ENCODE measurements around the gene B4GALT2. TPM values are rescaled to one million over a fixed set of nuclear protein-coding genes. Genes with fewer than 3 reads are reported as not detected.
A peak's percentile ranks its signal among the peaks of the same experiment; 100 is the strongest.

B4GALT2 gene
- total and polyA plus RNA-seq, 2 of the 4 experiments (the other 2 are of a cell fraction): 52.3 to 60.8 TPM

- H3K18ac ChIP-seq (ENCODE audit: low read depth, low read length): no peak overlapping the region
- no peak overlapping the region for H2BK120ac ChIP-seq (ENCODE audit: low read depth, low read length)
- H3K27me3 ChIP-seq (ENCODE audit: control insufficient read depth, insufficient read depth, low read length): no peaks in the 10 kb centered on the region
- CTCF ChIA-PET: no interaction called here
- H4K20me1 ChIP-seq (ENCODE audit: insufficient read depth, low read length): no peaks in the 10 kb centered on the region
- in situ Hi-C loops (cut with MboI; ENCODE audit: low sequenced_read_pairs) (no loop called here), dilution Hi-C loops (cut with HindIII; ENCODE audit: low sequenced_read_pairs, unreplicated experiment) (no loop called here), intact Hi-C loops (cut with micrococcal nuclease) (loop anchor here (10.0 kb wide), 1 partner anchor 312 kb away; no protein-coding TSS in a partner anchor)
- no peaks in the 10 kb centered on the region; the same call in 1 of the 2 replicates for H3K4me1 ChIP-seq (ENCODE audit: control insufficient read depth, insufficient read depth, low read length)
- POLR2A ChIA-PET (ENCODE audit: unreplicated experiment): no interaction called here
- H2BK15ac ChIP-seq (ENCODE audit: low read depth, low read length): no peak overlapping the region
- H3K4ac ChIP-seq (ENCODE audit: low read depth, low read length): no peak overlapping the region
- H3K36me3 ChIP-seq (ENCODE audit: control insufficient read depth, insufficient read depth, low read length): peaks cover 22% of the 10 kb centered on the region; the same call in 1 of the 2 replicates
- no peak overlapping the region for H2AFZ ChIP-seq (replicated peaks; ENCODE audit: low read length, poor library complexity)
- no peak overlapping the region for H4K8ac ChIP-seq (ENCODE audit: low read depth in 2 of 2, low read length in 2 of 2)
- DNase-seq (no peak), ATAC-seq (ENCODE audit: low read depth) (no peak)
- H3K14ac ChIP-seq (replicated peaks; ENCODE audit: low read depth, low read length): no peak overlapping the region
- no peak overlapping the region for H3K27ac ChIP-seq (ENCODE audit: insufficient read depth, low read length)
- no peak overlapping the region for H3K56ac ChIP-seq (ENCODE audit: extremely low read depth, insufficient read depth, low read length)
- BruUV-seq (replicated peaks): no TSS peak
- H3K23ac ChIP-seq (ENCODE audit: low read depth, low read length): no peak overlapping the region
- H3K9me1 ChIP-seq (ENCODE audit: insufficient read depth, low read length): no peaks in the 10 kb centered on the region
- H3K9ac ChIP-seq (ENCODE audit: low read depth, low read length): no peak overlapping the region
- no peaks in the 10 kb centered on the region for H3K9me3 ChIP-seq (ENCODE audit: control insufficient read depth, insufficient read depth, low read length)
- no peak overlapping the region for H2AK5ac ChIP-seq (ENCODE audit: low read depth, low read length)
- TF ChIP-seq, protein P1, sequence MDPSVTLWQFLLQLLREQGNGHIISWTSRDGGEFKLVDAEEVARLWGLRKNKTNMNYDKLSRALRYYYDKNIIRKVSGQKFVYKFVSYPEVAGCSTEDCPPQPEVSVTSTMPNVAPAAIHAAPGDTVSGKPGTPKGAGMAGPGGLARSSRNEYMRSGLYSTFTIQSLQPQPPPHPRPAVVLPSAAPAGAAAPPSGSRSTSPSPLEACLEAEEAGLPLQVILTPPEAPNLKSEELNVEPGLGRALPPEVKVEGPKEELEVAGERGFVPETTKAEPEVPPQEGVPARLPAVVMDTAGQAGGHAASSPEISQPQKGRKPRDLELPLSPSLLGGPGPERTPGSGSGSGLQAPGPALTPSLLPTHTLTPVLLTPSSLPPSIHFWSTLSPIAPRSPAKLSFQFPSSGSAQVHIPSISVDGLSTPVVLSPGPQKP (IDR thresholded peaks at IDR 0.05; ENCODE audit: borderline replicate concordance, low read depth, low read length): no peak
- TF ChIP-seq CHD1 (IDR thresholded peaks at IDR 0.05; ENCODE audit: low read depth, low read length): no peak
- TF ChIP-seq USF2 (IDR thresholded peaks at IDR 0.05; ENCODE audit: low read depth, low read length): no peak
- no peak for TF ChIP-seq MXI1 (IDR thresholded peaks at IDR 0.05; ENCODE audit: borderline replicate concordance, low read depth, low read length)
- no peak overlapping the region for H4K91ac ChIP-seq (ENCODE audit: insufficient read depth, low read depth, low read length)
- no peaks in the 10 kb centered on the region for H3K79me1 ChIP-seq (ENCODE audit: low read depth in 1 of 2, low read length in 2 of 2)
- H2BK20ac ChIP-seq (ENCODE audit: low read depth, low read length): no peak overlapping the region
- no peak overlapping the region for H3K4me3 ChIP-seq (ENCODE audit: insufficient read depth, low read depth, low read length)
- peak overlapping the region; percentile 57 for H2AK9ac ChIP-seq (replicated peaks; ENCODE audit: low read depth, low read length, poor library complexity)
- H3K4me2 ChIP-seq (ENCODE audit: low read depth, low read length): no peak overlapping the region
- H2BK5ac ChIP-seq (ENCODE audit: low read depth, low read length, poor library complexity, severe bottlenecking): no peak overlapping the region
- WGBS, 2 experiments (ENCODE audit: extremely low coverage in 2 of 2, insufficient read length in 1 of 2): 90% methylated on average over 2 of the region's 14 CpGs; no CpG with 5 or more reads in 1 of the 2 experiments
- H4K5ac ChIP-seq (ENCODE audit: low read depth, low read length): no peak overlapping the region
Measured at GRCh38 chr1:44002606-44003157, 23.7 kb downstream of the B4GALT2 start.

Measured in IMR-90 (cell line).